Measurements from ENCODE around the gene AMPD2. TPM values are rescaled to one million over a fixed set of nuclear protein-coding genes. Genes with fewer than 3 reads are reported as not detected.
A peak's percentile ranks its signal among the peaks of the same experiment; 100 is the strongest.

AMPD2 gene
- total RNA-seq, 2 donors from 2014 or later = 40.1 to 72.3 TPM

DNA sequence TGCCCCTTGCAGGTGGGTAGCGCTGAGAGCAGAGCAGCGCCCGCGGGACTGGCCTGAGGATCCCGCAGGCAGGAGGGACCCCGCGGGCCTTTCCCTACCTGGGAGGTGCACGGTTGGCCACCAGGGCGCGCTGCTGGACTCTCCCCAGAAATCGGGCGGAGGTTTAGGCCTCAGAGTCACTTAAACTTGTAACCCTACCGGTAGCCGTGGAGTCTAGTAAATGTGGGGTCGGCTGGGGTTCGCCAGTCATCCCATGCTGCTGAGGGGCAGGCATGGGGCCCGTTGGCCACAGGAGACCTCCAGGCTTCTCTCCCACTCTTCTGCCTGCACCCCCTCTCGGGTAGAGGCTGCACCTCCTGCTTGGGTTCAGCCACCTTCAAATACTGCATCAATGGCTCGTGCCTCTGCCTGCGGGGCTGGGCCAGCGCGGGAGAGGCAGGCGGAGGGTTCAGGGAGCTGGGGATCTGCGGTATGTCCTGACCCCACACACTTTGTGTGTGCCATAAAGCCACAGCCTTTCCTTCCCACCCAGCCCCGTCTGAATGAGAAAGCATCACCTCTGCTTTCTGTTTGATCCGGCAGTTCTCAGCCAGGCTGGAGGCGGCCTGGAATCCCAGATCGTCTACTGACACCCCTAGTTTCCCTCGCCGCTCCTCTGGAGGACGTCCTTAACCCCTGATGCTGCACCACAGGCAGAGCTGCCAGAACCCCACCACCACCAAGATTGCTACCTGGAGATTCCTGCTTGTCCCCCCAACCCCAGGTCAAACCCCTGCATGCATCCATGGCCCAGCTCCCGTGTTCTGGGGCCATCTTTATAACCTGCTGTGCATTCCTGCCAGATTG, 24.0 kb downstream of the AMPD2 start:
- no peaks in the 10 kb centered on the region for H3K36me3 ChIP-seq
- H3K27ac ChIP-seq = no peak overlapping the region
- intact Hi-C loops (cut with DNase I) = loop anchor here (5.0 kb wide), 2 partner anchors 129 to 339 kb away; partner anchors contain the start of gene AHCYL1
- peak; percentile 69 to 88 (median 86) for TF ChIP-seq CTCF (IDR thresholded peaks at IDR 0.05)
- TF ChIP-seq POLR2AphosphoS5 (IDR thresholded peaks at IDR 0.05) = peak; percentile 28
- no peak for TF ChIP-seq POLR2A (IDR thresholded peaks at IDR 0.05)
- H3K4me1 ChIP-seq (replicated peaks) = no peaks in the 10 kb centered on the region
- H3K9me3 ChIP-seq = no peaks in the 10 kb centered on the region
- DNase-seq (ENCODE audit: low spot score) = peak; percentile 76
- whole genome bisulfite sequencing = 41% methylated on average over 31 of the region's 32 CpGs
- H3K4me3 ChIP-seq = no peak overlapping the region
- no peaks in the 10 kb centered on the region for H3K27me3 ChIP-seq (replicated peaks; ENCODE audit: insufficient read depth)

- Histone ChIP-seq H3K27ac (no peak overlapping the region), H3K4me1 (replicated peaks) (no peaks in the 10 kb centered on the region), H3K27me3 (replicated peaks; ENCODE audit: insufficient read depth) (no peaks in the 10 kb centered on the region), H3K36me3 (no peaks in the 10 kb centered on the region), H3K9me3 (no peaks in the 10 kb centered on the region), H3K4me3 (no peak overlapping the region)
- no peak for DNase-seq (ENCODE audit: low spot score)
- no CpG with 5 or more reads among the region's 10 CpGs for WGBS
- no peak for TF ChIP-seq POLR2A (IDR thresholded peaks at IDR 0.05)
- no peak for TF ChIP-seq CTCF (IDR thresholded peaks at IDR 0.05)
- no peak for TF ChIP-seq POLR2AphosphoS5 (IDR thresholded peaks at IDR 0.05)
- intact Hi-C loops (cut with DNase I) = loop anchor here (5.0 kb wide), 2 partner anchors 128 to 338 kb away; partner anchors contain the start of gene AHCYL1
Observed at GRCh38 chr1:109644670-109645069, 25.0 kb downstream of the AMPD2 start.

DNA sequence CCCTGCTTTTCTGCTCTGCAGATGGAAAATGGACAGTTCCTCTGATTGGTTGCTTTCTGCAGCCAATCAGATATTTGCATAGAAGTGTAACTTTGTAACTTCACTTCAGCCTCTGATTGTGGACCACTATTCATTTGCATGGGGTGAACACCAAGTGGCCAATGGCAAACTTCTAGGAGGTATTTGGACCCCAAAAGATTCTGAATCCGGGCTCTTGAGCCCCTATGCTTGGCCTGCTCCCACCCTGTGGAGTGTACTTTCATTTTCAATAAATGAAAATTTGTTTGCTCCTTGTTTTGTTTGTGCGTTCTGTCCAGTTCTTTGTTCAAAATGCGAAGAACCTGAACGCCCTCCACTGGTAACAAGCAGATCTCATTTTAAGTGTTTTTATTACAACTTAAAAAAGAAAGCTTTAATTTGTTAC, 29.9 kb downstream of the AMPD2 start:
- no peak overlapping the region for H3K27ac ChIP-seq
- H3K4me1 ChIP-seq (replicated peaks) = no peaks in the 10 kb centered on the region
- WGBS = 45% methylated on average over 4 of the region's 4 CpGs
- no peak for DNase-seq (ENCODE audit: low spot score)
- H3K36me3 ChIP-seq = no peaks in the 10 kb centered on the region
- intact Hi-C loops (cut with DNase I) = no loop called here
- TF ChIP-seq POLR2AphosphoS5 (IDR thresholded peaks at IDR 0.05) (no peak), POLR2A (IDR thresholded peaks at IDR 0.05) (no peak), CTCF (IDR thresholded peaks at IDR 0.05) (peak in 2 of 4 experiments; percentile 31 to 56)
- H3K4me3 ChIP-seq = no peak overlapping the region
- no peaks in the 10 kb centered on the region for H3K27me3 ChIP-seq (replicated peaks; ENCODE audit: insufficient read depth)
- H3K9me3 ChIP-seq = no peaks in the 10 kb centered on the region

DNA sequence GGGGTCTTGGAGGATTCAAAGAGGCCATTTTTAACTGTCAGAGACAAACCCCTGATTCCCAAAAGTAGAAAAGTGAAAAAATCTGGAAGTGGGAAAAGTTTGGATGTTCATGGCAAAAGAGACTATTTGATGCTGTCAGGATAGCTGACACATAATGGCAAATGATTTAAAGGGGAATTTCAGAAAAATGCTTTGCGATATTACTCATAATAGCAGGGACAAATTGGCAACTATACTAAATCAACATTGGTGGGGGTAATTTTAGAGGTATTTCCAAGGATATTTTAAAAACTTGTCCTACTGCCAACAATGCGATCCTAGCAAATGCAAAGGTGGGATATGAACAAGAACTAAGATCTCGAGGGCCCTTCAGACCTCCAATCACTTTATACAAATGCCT, 31.0 kb downstream of the AMPD2 start:
- intact Hi-C loops (cut with DNase I) = no loop called here
- TF ChIP-seq POLR2AphosphoS5 (IDR thresholded peaks at IDR 0.05) (no peak), POLR2A (IDR thresholded peaks at IDR 0.05) (no peak), CTCF (IDR thresholded peaks at IDR 0.05) (no peak)
- DNase-seq (ENCODE audit: low spot score) = no peak
- no peaks in the 10 kb centered on the region for H3K36me3 ChIP-seq
- no peaks in the 10 kb centered on the region for H3K27me3 ChIP-seq (replicated peaks; ENCODE audit: insufficient read depth)
- no peak overlapping the region for H3K27ac ChIP-seq
- no peaks in the 10 kb centered on the region for H3K9me3 ChIP-seq
- H3K4me1 ChIP-seq (replicated peaks) = no peaks in the 10 kb centered on the region
- no peak overlapping the region for H3K4me3 ChIP-seq
- 92% methylated on average over 3 of the region's 3 CpGs for WGBS

DNA sequence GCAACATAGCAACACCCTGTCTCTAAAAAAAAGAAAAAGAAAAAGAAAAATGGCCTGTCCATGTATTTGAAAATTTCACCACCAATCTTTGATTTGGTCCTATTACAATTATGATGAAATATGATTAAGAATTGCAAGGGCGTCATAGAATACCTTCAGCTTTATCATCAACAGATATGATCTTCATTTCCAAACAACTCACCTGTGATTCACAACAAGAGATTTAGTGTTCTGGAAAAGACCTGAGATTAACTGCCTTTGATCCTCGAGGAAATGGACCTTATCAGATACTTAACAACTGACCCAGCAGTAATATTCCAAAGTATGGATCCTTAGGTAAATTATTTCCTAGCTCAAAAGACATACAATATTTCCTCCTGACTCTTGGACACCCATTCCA, 32.8 kb downstream of the AMPD2 start:
- Histone ChIP-seq H3K27me3 (replicated peaks; ENCODE audit: insufficient read depth) (no peaks in the 10 kb centered on the region), H3K4me3 (no peak overlapping the region), H3K9me3 (no peaks in the 10 kb centered on the region), H3K36me3 (no peaks in the 10 kb centered on the region), H3K27ac (no peak overlapping the region), H3K4me1 (replicated peaks) (no peaks in the 10 kb centered on the region)
- no peak for TF ChIP-seq CTCF (IDR thresholded peaks at IDR 0.05)
- no peak for TF ChIP-seq POLR2AphosphoS5 (IDR thresholded peaks at IDR 0.05)
- TF ChIP-seq POLR2A (IDR thresholded peaks at IDR 0.05) = no peak
- intact Hi-C loops (cut with DNase I) = no loop called here
- WGBS = 79% methylated on average over 2 of the region's 2 CpGs
- no peak for DNase-seq (ENCODE audit: low spot score)

Measured in prostate gland (tissue), 2 donors.